GM12878 (cell line): Measurements from ENCODE around the gene MLEC. TPM values are rescaled to one million over a fixed set of nuclear protein-coding genes. Genes with fewer than 3 reads are reported as not detected.

Source experiments
- ATAC-seq: fragments of 200-7000 bp; cut with Tn5 transposase; 3 replicates; pipeline ENCODE4 v1.9.1; 2020; ENCODE audit warnings: mild to moderate bottlenecking, moderate library complexity
- BruUV-seq: library from RNA; stranded (reverse); fragments of 400-500 nt; replicated peaks from 2 replicates; lab custom pipeline; 2021; lab: Mats Ljungman, UMichigan
- CTCF ChIA-PET: fragments of 300-600 bp; sonication (Branson Sonifier 250); formaldehyde crosslinking; extraction: SDS; loops from one replicate; lab custom pipeline; 2021; ENCODE audit warnings: inconsistent platforms; lab: Yijun Ruan, JAX
- POLR2A ChIA-PET: fragments of 350-600 bp; formaldehyde crosslinking; extraction: SDS; loops from one replicate; lab custom pipeline; 2021; ENCODE audit warnings: inconsistent platforms; lab: Charles Lee
- RAD21 ChIA-PET: fragments of 300-600 bp; sonication (Branson Sonifier 250); formaldehyde crosslinking; loops from one replicate; lab custom pipeline; 2023; ENCODE audit warnings: antibody characterized with exemption; ENCODE audit not compliant: unreplicated experiment; lab: Charles Lee
- SMC1A ChIA-PET: fragments of 300-600 bp; sonication (Branson Sonifier 250); formaldehyde crosslinking; loops from one replicate; lab custom pipeline; 2023; ENCODE audit not compliant: unreplicated experiment, uncharacterized antibody; lab: Charles Lee
- DNase-seq: peaks from one replicate; pipeline ENCODE4 v3.0.0-alpha.2; 2011; ENCODE audit warnings: low read depth, low spot score
- FAIRE-seq: peaks from 3 replicates; lab custom pipeline; 2011; peaks lifted over from hg19 to GRCh38; lab: Jason Lieb, UNC
- H2AFZ ChIP-seq: 2 replicates; pipeline ENCODE4 v1.6.0; 2011; ENCODE audit warnings: low read depth, low read length, control low read depth; ENCODE audit not compliant: control insufficient read depth
- H3K27ac ChIP-seq: 2 replicates; pipeline ENCODE4 v1.5.1; 2011; ENCODE audit warnings: control low read depth; ENCODE audit not compliant: control insufficient read depth, insufficient read depth
- H3K27me3 ChIP-seq, 2 experiments: replicated peaks in 1 of 2; 2 replicates each; pipeline versions ENCODE4 v1.6.0 to v1.6.1; 2011; ENCODE audit warnings: low read length in 1 of 2; ENCODE audit not compliant: control insufficient read depth in 2 of 2, insufficient read depth in 2 of 2
- H3K36me3 ChIP-seq, 2 experiments: 2 replicates each; pipeline ENCODE4 v1.5.1; 2011; ENCODE audit warnings: low read length in 1 of 2; ENCODE audit not compliant: control insufficient read depth in 2 of 2, insufficient read depth in 2 of 2
- H3K4me1 ChIP-seq: 2 replicates; pipeline ENCODE4 v1.6.1; 2011; ENCODE audit warnings: mild to moderate bottlenecking, low read length, moderate library complexity, mixed read lengths; ENCODE audit not compliant: control insufficient read depth, insufficient read depth
- H3K4me2 ChIP-seq: 2 replicates; pipeline ENCODE4 v1.6.0; 2011; ENCODE audit warnings: control low read depth; ENCODE audit not compliant: control insufficient read depth, insufficient read depth
- H3K4me3 ChIP-seq: fragments of 200-600 bp; sonication (generic); 2 replicates; pipeline ENCODE4 v1.5.1; 2016
- H3K79me2 ChIP-seq: 2 replicates; pipeline ENCODE4 v1.6.0; 2011; ENCODE audit warnings: low read length; ENCODE audit not compliant: control insufficient read depth, insufficient read depth
- H3K9ac ChIP-seq: 2 replicates; pipeline ENCODE4 v1.8.0; 2011; ENCODE audit warnings: low read length, control low read depth, mixed read lengths; ENCODE audit not compliant: control insufficient read depth, insufficient read depth
- H3K9me3 ChIP-seq: replicated peaks from 3 replicates; pipeline ENCODE4 v1.5.1; 2011; ENCODE audit warnings: mild to moderate bottlenecking, low read length; ENCODE audit not compliant: control insufficient read depth, insufficient read depth
- H4K20me1 ChIP-seq: 2 replicates; pipeline ENCODE4 v1.6.0; 2011; ENCODE audit not compliant: control insufficient read depth, insufficient read depth
- ETV6 ChIP-seq, 2 experiments: fragments of 450-650 bp in 1 of 2; IDR thresholded peaks in 1 of 2; conservative IDR thresholded peaks in 1 of 2; 2 replicates each; pipeline ENCODE4 v1.6.1; 2014; ENCODE audit warnings: antibody characterized with exemption in 1 of 2, borderline replicate concordance in 1 of 2, low read depth in 1 of 2, mild to moderate bottlenecking in 1 of 2, moderate library complexity in 1 of 2
- JUNB ChIP-seq: IDR thresholded peaks from 2 replicates; pipeline ENCODE4 v1.6.1; 2016; ENCODE audit warnings: antibody characterized with exemption, mild to moderate bottlenecking
- MEF2A ChIP-seq: IDR thresholded peaks from 2 replicates; pipeline ENCODE4 v1.6.1; 2011; ENCODE audit warnings: low read depth, mild to moderate bottlenecking, low read length, moderate library complexity; ENCODE audit not compliant: insufficient read depth
- NR2C2 ChIP-seq: IDR thresholded peaks from 2 replicates; pipeline ENCODE4 v1.6.1; 2011; ENCODE audit warnings: borderline replicate concordance, low read depth; ENCODE audit not compliant: control insufficient read depth, insufficient read length
- RAD51 ChIP-seq: fragments of 450-650 bp; IDR thresholded peaks from 2 replicates; pipeline ENCODE4 v1.6.1; 2016; ENCODE audit warnings: moderate library complexity, mild to moderate bottlenecking, inconsistent platforms
- SMARCA5 ChIP-seq: fragments of 450-650 bp; IDR thresholded peaks from 2 replicates; pipeline ENCODE4 v1.6.1; 2017; ENCODE audit warnings: mild to moderate bottlenecking
- SMC3 ChIP-seq: IDR thresholded peaks from 2 replicates; pipeline ENCODE4 v1.6.1; 2011; ENCODE audit warnings: low read length, improper control_type of control experiment, borderline replicate concordance
- TCF12 ChIP-seq: IDR thresholded peaks from 2 replicates; pipeline ENCODE4 v1.6.1; 2011; ENCODE audit warnings: low read depth, mild to moderate bottlenecking, low read length
- ZNF24 ChIP-seq: fragments of 450-650 bp; IDR thresholded peaks from 2 replicates; pipeline ENCODE4 v1.6.1; 2017; ENCODE audit warnings: antibody characterized with exemption, mild to moderate bottlenecking
- WGBS: methylation state at CpG from one replicate; pipeline ENCODE4 v1.1.6; 2016; ENCODE audit warnings: low lambda C conversion rate; ENCODE audit not compliant: insufficient replicate concordance, insufficient coverage; ENCODE audit errors: missing lambda C conversion rate; 5-methylcytosine and 5-hydroxymethylcytosine counted together
- in situ Hi-C: fragments of 300-500 bp; cut with MboI; formaldehyde crosslinking; loops from 9 replicates; pipeline ENCODE4 v1.14.3; 2018; ENCODE audit warnings: mixed read lengths
- intact Hi-C: fragments of 100-400 bp; cut with micrococcal nuclease; formaldehyde crosslinking; loops from one replicate; pipeline ENCODE4 v1.14.2; 2022; ENCODE audit not compliant: unreplicated experiment
- polyA plus RNA-seq, 11 experiments: library from polyadenylated mRNA; depleted of rRNA in 4 of 11; unstranded in 6 of 11; stranded (reverse) in 5 of 11; fragments of >200 nt; fragmentation: Nextera tagmentation in 4 of 11; fragmentation: Illumina TruSeq in 1 of 11; extraction: Ambion mirVana in 4 of 11; extraction: Trizol in 1 of 11; gene quantifications; 1 replicate in 1 of 11; 2 replicates in 10 of 11; pipeline versions ENCODE4 v1.2.1 to v1.2.3, GENCODE V29; 2011 to 2016; ENCODE audit warnings: inconsistent platforms in 2 of 11, missing spikeins in 2 of 11, low read depth in 1 of 11
- total RNA-seq, 4 experiments: library from RNA; depleted of rRNA in 3 of 4; stranded (reverse); fragments of >200 nt in 3 of 4; fragmentation: Illumina TruSeq in 1 of 4; extraction: Trizol in 1 of 4; gene quantifications; 2 replicates each; pipeline versions ENCODE4 v1.2.1 to v1.2.3, GENCODE V29; 2013 to 2021
- TF ChIP-seq, protein P1 (sequence below): IDR thresholded peaks from 2 replicates; pipeline ENCODE4 v1.6.1; 2011; ENCODE audit warnings: borderline replicate concordance, low read depth, mild to moderate bottlenecking, moderate library complexity, mixed read lengths, low read length; ENCODE audit not compliant: insufficient read depth; ENCODE audit errors: extremely low read length
- TF ChIP-seq, protein P2 (sequence below): fragments of 450-650 bp; IDR thresholded peaks from 2 replicates; pipeline ENCODE4 v1.6.1; 2017; ENCODE audit warnings: borderline replicate concordance
- TF ChIP-seq, protein P3 (sequence below): fragments of 450-650 bp; IDR thresholded peaks from 2 replicates; pipeline ENCODE4 v1.6.1; 2017; ENCODE audit warnings: mild to moderate bottlenecking
- TF ChIP-seq, protein P4 (sequence below): fragments of 450-650 bp; IDR thresholded peaks from 2 replicates; pipeline ENCODE4 v1.6.1; 2017; ENCODE audit warnings: low read depth, mild to moderate bottlenecking, moderate library complexity
- TF ChIP-seq, protein P5 (sequence below): IDR thresholded peaks from 2 replicates; pipeline ENCODE4 v1.6.1; 2012; ENCODE audit warnings: low read length, inconsistent platforms

Gene MLEC
- total and polyA plus RNA-seq, 10 of the 15 experiments (the other 5 are each of a cell fraction or from before 2014, with no cell fraction given): 26.7 to 172 (median 103) TPM

DNA sequence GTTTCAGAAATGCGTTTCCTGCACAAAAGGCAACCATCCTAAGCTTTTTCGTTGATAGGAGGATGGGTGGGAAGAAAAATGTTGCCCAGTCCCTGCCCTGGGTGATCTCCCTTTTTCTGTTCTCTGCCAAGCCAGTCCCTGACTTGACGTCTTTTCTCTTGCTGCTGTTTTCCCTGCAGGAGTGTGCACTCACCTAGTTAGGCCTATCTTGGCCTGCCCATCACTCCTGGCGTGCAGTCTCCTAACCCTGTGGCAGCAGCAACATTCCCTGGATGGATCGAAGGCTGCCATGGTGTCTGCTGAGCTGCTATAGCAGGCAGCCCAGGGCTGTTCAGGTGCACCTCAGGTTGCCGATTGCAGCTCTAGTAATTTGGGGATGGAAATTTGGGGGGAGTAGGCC lies 24.5 kb downstream of the MLEC start:
- Histone ChIP-seq H3K4me3 (peak overlapping the region; percentile 68), H4K20me1 (no peaks in the 10 kb centered on the region), H2AFZ (peak overlapping the region; percentile 80), H3K9ac (peak overlapping the region; percentile 81), H3K4me1 (peaks cover 15% of the 10 kb centered on the region), H3K27ac (peak overlapping the region; percentile 62), H3K9me3 (no peaks in the 10 kb centered on the region), H3K36me3 (peaks cover 0 to 15% of the 10 kb centered on the region in 2 experiments; a peak in 3 of 4 replicates), H3K27me3 (no peaks in the 10 kb centered on the region), H3K79me2 (peaks cover 15% of the 10 kb centered on the region), H3K4me2 (peak overlapping the region; percentile 89)
- ATAC-seq (no peak), FAIRE-seq (no peak), DNase-seq (no peak)
- SMC1A ChIA-PET: interaction anchor here (0.7 to 5.3 kb wide), 12 partner anchors 17 to 260 kb away, joined by 3 to 68 read pairs (median 5); partner anchors contain the start of genes MLEC and POP5
- WGBS: 50% methylated on average over 6 of the region's 6 CpGs
- BruUV-seq: no TSS peak
- in situ Hi-C loops: loop anchor here (5.0 kb wide), 2 partner anchors 64 to 129 kb away; partner anchors contain the start of gene POP5
- CTCF ChIA-PET: interaction anchor here (0.6 to 5.5 kb wide), 15 partner anchors 9 to 260 kb away, joined by 3 to 88 read pairs (median 4); partner anchors contain the start of gene POP5
- RAD21 ChIA-PET: interaction anchor here (0.7 to 3.9 kb wide), 11 partner anchors 10 to 260 kb away, joined by 3 to 37 read pairs (median 5); partner anchors contain the start of genes MLEC and POP5
- intact Hi-C loops: loop anchor here (5.0 kb wide), 2 partner anchors 84 to 261 kb away; no protein-coding TSS in a partner anchor
- POLR2A ChIA-PET: interaction anchor here (0.9 to 2.4 kb wide), 4 partner anchors 20 to 101 kb away, joined by 3 to 7 read pairs (median 4); partner anchors contain the start of gene MLEC
- TF ChIP-seq SMC3 (no peak), TCF12 (no peak), NR2C2 (no peak), RAD51 (no peak), SMARCA5 (no peak), ZNF24 (no peak), JUNB (no peak), ETV6 (conservative IDR thresholded peaks at IDR 0.05 in 1 of 2, IDR thresholded peaks at IDR 0.05 in 1 of 2; ENCODE audit: borderline replicate concordance in 1 of 2, low read depth in 1 of 2) (no peak), MEF2A (no peak)
- TF ChIP-seq, protein P1, sequence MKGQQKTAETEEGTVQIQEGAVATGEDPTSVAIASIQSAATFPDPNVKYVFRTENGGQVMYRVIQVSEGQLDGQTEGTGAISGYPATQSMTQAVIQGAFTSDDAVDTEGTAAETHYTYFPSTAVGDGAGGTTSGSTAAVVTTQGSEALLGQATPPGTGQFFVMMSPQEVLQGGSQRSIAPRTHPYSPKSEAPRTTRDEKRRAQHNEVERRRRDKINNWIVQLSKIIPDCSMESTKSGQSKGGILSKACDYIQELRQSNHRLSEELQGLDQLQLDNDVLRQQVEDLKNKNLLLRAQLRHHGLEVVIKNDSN: no peak
- TF ChIP-seq, protein P2, sequence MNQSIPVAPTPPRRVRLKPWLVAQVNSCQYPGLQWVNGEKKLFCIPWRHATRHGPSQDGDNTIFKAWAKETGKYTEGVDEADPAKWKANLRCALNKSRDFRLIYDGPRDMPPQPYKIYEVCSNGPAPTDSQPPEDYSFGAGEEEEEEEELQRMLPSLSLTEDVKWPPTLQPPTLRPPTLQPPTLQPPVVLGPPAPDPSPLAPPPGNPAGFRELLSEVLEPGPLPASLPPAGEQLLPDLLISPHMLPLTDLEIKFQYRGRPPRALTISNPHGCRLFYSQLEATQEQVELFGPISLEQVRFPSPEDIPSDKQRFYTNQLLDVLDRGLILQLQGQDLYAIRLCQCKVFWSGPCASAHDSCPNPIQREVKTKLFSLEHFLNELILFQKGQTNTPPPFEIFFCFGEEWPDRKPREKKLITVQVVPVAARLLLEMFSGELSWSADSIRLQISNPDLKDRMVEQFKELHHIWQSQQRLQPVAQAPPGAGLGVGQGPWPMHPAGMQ: no peak
- TF ChIP-seq, protein P3, sequence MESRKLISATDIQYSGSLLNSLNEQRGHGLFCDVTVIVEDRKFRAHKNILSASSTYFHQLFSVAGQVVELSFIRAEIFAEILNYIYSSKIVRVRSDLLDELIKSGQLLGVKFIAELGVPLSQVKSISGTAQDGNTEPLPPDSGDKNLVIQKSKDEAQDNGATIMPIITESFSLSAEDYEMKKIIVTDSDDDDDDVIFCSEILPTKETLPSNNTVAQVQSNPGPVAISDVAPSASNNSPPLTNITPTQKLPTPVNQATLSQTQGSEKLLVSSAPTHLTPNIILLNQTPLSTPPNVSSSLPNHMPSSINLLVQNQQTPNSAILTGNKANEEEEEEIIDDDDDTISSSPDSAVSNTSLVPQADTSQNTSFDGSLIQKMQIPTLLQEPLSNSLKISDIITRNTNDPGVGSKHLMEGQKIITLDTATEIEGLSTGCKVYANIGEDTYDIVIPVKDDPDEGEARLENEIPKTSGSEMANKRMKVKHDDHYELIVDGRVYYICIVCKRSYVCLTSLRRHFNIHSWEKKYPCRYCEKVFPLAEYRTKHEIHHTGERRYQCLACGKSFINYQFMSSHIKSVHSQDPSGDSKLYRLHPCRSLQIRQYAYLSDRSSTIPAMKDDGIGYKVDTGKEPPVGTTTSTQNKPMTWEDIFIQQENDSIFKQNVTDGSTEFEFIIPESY: no peak
- TF ChIP-seq, protein P4, sequence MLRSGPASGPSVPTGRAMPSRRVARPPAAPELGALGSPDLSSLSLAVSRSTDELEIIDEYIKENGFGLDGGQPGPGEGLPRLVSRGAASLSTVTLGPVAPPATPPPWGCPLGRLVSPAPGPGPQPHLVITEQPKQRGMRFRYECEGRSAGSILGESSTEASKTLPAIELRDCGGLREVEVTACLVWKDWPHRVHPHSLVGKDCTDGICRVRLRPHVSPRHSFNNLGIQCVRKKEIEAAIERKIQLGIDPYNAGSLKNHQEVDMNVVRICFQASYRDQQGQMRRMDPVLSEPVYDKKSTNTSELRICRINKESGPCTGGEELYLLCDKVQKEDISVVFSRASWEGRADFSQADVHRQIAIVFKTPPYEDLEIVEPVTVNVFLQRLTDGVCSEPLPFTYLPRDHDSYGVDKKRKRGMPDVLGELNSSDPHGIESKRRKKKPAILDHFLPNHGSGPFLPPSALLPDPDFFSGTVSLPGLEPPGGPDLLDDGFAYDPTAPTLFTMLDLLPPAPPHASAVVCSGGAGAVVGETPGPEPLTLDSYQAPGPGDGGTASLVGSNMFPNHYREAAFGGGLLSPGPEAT: no peak
- TF ChIP-seq, protein P5, sequence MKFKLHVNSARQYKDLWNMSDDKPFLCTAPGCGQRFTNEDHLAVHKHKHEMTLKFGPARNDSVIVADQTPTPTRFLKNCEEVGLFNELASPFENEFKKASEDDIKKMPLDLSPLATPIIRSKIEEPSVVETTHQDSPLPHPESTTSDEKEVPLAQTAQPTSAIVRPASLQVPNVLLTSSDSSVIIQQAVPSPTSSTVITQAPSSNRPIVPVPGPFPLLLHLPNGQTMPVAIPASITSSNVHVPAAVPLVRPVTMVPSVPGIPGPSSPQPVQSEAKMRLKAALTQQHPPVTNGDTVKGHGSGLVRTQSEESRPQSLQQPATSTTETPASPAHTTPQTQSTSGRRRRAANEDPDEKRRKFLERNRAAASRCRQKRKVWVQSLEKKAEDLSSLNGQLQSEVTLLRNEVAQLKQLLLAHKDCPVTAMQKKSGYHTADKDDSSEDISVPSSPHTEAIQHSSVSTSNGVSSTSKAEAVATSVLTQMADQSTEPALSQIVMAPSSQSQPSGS: no peak
